ENCODE measurements around the gene PDE7B.

DNA sequence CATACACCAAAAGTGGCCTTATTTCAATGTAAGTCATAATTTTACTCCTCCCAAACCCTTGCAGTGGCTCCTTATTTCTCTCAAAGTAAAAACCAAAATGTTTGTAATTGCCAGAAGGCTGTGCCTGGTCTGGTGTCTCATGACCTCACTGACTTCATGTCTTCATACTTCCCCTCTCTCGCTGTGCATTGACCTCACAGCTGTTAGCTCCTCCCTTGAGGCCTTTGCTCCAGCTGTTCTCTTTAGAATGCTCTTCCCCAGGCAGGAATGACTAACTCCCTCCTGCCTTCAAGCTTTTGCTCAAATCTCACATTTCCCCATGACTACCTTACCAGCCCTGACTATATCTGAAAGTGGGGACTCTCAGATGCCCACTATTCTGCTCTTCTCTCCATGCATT lies 315.3 kb downstream of the PDE7B start:
- no peak for TF ChIP-seq POLR2A (IDR thresholded peaks at IDR 0.05)
- TF ChIP-seq, protein P1, sequence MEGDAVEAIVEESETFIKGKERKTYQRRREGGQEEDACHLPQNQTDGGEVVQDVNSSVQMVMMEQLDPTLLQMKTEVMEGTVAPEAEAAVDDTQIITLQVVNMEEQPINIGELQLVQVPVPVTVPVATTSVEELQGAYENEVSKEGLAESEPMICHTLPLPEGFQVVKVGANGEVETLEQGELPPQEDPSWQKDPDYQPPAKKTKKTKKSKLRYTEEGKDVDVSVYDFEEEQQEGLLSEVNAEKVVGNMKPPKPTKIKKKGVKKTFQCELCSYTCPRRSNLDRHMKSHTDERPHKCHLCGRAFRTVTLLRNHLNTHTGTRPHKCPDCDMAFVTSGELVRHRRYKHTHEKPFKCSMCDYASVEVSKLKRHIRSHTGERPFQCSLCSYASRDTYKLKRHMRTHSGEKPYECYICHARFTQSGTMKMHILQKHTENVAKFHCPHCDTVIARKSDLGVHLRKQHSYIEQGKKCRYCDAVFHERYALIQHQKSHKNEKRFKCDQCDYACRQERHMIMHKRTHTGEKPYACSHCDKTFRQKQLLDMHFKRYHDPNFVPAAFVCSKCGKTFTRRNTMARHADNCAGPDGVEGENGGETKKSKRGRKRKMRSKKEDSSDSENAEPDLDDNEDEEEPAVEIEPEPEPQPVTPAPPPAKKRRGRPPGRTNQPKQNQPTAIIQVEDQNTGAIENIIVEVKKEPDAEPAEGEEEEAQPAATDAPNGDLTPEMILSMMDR (IDR thresholded peaks at IDR 0.05) = no peak

Measured in uterus (tissue), 2 donors.